NOMO-1 (cell line): ENCODE measurements around the gene TMEM191C.
"Not testable (repeated sequence)": the region's sequence is repeated elsewhere in the genome, so short reads cannot be mapped to it uniquely, and the experiment has no call there.

Experiments
- DNase-seq, 2 experiments: peaks; one replicate each; lab custom pipeline; 2025; ENCODE audit not compliant: unreplicated experiment in 2 of 2; lab: John Stamatoyannopoulos, UW

Gene TMEM191C

DNA sequence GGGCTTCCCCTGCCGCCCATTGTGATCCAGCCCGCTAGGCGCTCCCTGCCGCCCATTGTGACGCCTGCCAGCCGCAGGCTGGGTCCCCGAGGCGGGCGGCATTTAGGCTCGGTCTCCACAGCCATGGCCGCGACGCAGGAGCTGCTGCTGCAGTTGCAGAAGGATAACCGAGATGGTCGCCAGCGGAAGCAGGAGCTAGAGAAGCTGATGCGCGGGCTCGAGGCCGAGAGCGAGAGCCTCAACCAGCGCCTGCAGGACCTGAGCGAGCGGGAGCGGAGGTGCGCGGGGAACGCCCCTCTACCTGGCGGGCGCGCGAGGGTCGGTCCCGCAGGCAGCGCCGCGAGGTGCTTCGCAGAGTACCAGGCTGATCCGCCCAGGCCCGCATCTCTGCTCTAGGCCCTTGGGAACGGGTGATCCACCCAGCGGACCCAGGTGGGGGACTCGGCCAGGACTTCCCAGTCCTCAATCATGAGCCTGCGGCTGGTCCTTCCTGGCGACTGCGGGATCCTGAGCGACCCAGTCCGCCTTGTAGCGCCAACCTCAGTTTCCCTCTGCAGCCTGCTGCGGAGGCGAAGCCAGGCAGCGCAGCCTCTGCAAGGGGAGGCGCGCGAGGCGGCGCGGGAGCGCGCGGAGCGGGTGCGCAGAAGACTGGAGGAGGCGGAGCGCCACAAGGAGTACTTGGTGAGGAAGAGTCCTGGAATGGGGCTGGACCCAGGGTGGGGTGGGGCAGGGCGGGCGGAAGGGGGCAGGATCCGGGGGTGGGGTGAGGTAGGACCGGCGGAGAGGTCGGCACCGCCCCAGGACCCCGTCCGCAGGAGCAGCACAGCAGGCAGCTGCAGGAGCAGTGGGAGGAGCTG is at the start of gene TMEM191C:
Gene TMEM191C, plus strand, starts transcription at position 51 of the 857 bp plus-strand sequence. Its CDS starts 73 bp downstream, at position 124.
- not testable (repeated sequence) for DNase-seq

DNA sequence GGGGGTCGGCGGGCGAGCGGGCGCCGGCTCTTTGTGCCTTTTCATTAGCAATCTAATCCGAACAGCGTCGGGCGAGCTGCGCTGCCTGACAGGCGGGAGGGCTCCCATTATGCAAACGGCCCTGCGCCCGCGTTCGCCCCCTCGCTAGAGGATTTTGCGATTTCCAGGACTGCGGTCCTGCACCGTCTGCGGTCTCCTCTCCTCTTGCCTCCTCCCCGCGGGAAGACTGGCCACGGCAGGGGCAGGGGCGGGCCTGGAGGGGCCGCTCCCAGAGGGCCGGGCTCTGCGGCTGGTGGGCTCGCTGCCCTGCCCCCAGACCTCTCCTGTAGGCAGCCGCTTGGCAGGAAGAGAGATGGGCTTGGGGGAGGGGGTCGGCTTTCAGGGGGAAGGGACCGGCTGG is 49.3 kb upstream of the TMEM191C start:
- DNase-seq = not testable (repeated sequence)

DNA sequence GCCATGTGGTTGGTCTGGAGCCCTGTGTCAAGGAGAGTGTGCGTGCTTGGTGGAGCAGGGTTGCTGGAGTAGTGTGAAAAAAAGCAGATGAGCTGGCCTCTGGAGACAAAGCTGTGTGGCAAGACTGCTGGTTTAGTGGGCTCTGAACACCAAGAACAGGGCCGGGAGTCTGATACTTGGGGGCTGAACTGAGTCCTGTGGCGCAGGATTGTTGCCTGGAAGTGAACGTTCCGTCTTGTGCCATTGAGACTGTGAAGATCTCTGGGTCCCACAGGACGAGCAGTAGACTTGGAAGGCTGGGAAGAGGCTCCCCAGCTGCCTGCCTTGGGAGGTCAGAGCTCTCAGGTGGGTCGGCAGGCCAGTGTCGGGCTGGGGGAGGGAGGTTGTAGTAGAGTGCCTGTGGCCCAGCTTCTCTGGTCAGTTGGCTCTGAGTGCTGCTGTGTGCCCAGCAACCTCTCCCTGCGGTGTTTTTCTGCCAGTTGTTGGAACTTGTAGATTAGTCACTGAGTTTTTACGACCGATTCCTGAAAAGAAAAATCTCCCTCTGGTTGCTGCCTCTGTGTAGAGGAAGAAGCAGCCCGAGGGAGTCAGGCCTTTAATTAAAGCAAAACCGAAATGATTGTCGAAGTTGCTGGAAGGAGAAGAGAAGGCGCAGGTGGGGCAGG is 48.1 kb upstream of the TMEM191C start:
- not testable (repeated sequence) for DNase-seq

GRCh38 chr22:21420180-21420763 is 46.9 kb upstream of the TMEM191C start:
- not testable (repeated sequence) for DNase-seq

GRCh38 chr22:21424084-21424709 is 43.0 kb upstream of the TMEM191C start:
- not testable (repeated sequence) for DNase-seq

- DNase-seq = not testable (repeated sequence)
Measured at GRCh38 chr22:21434378-21435233, 32.6 kb upstream of the TMEM191C start.

DNA sequence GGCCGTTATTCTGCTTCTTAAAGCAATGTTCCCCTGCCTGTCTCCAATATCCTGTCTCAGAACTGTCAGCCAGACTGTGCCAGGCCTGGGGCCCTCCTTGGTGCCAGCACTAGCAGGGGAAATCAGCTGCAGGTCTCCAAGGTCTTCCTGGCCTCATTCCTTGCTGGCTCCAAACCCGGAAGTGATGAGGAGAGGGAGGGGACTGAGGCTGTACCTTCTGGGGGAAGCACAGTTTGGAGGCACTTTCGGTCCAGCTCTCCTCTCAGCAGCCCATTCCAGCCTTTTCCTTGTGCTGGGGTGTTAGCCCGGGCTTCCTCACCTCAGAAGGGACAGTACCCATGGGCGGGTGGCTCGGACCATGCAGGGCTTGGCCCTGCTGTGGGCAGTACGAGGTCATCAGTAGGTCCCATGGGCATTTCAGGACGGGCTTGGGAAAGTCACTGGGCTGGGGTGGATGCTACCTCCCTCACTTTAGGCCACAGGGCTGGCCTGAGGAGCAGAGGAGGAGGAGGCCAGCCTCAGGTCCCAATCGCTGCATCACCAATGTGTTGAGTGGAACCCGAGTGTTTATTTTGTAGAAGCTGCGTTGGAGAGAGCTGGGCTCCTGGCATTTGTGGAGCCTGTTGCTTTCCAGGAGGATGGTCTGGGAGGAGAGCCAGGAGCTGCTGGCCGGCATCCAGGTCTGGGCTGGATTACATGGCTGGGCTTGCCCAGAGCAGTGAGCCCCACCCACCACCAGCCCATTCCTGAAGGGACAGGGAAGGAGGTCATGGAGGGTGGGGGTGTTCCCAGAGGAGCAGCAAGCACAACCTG is 31.0 kb upstream of the TMEM191C start:
- not testable (repeated sequence) for DNase-seq

DNA sequence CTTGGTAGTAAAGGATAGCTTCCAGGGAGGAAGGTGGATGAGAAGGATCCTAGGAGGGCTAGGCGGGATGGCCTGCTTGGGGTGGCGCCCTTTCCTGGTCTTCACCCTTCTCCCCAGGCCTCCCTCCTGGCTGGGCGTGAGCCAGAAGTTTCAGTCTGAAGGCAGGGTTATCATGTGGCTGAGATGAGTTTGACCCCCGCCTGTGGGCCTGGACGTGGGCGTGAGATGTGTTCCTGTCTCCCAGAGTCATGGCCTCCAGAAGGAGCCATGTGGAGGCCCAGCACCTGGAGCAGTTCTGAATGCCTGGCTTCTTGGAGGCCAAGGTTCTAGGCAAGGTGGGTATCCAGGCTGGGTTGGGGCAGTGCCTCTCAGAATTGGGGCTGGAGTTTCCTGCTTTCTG is 29.2 kb upstream of the TMEM191C start:
- not testable (repeated sequence) for DNase-seq

GRCh38 chr22:21440018-21440636 is 27.1 kb upstream of the TMEM191C start:
- DNase-seq = not testable (repeated sequence)

GRCh38 chr22:21440676-21441075 is 26.5 kb upstream of the TMEM191C start:
- not testable (repeated sequence) for DNase-seq

- not testable (repeated sequence) for DNase-seq
Measured at GRCh38 chr22:21441170-21441569, 26.0 kb upstream of the TMEM191C start.

DNA sequence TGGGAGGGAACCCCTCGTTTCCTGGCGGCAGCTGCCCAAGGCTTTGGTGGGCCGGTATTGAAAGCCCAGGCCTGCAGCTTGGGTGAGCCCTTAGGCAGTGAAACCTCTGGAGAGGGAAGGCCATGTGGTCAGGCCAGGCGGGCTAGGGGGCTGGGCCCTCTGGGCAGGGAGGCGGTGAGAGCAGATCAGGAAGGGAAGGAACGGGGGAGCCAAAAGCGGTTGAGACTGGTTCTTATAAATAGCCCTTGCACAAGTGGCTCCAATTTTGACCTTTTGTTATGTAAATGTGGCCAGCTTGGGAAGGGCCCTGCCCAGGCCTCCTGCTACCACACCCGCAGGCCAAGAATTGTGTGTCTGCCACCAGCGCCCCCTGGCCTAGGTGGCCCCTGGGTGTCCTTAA is 25.1 kb upstream of the TMEM191C start:
- not testable (repeated sequence) for DNase-seq

- DNase-seq = not testable (repeated sequence)
Measured at GRCh38 chr22:21442646-21443045, 24.5 kb upstream of the TMEM191C start.

- DNase-seq = no peak
Measured at GRCh38 chr22:21443057-21443734, 24.0 kb upstream of the TMEM191C start.

GRCh38 chr22:21443735-21444421 is 23.3 kb upstream of the TMEM191C start:
- DNase-seq = no peak

DNA sequence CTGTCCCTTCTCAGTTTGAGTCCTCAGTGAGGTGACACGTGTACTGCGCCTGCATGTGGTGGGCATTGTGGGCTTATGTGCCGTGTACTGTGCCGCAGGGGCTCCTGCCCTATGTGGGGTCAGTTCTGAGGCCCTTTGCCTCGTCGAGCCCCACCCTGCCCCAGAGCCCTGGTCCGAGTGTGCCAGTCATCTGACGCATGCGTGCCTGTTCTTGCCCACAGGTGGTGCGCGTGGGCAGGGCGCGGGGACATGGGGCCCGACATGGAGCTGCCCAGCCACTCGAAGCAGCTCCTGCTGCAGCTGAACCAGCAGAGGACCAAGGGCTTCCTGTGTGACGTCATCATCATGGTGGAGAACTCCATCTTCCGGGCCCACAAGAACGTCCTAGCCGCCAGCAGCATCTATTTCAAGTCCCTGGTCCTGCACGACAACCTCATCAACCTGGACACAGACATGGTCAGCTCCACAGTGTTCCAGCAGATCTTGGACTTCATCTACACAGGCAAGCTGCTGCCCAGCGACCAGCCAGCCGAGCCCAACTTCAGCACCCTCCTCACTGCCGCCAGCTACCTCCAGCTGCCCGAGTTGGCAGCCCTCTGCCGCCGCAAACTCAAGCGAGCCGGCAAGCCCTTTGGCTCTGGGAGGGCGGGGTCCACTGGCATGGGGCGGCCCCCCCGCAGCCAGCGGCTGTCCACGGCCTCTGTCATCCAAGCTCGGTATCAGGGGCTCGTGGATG is 22.3 kb upstream of the TMEM191C start:
- DNase-seq = no peak
